ENCODE results near the gene ATP11A.

- no peak for TF ChIP-seq CTCF (IDR thresholded peaks at IDR 0.05; ENCODE audit: low read depth, low read length)
- no peak for TF ChIP-seq EZH2phosphoT487 (IDR thresholded peaks at IDR 0.05; ENCODE audit: low read depth)
These were observed 86.5 kb downstream of the ATP11A start for GRCh38 chr13:112776354-112776753.
